WTC11 (cell line): ENCODE data around the gene ABRAXAS1. TPM values are rescaled to one million over a fixed set of nuclear protein-coding genes. Genes with fewer than 3 reads are reported as not detected.

Source experiments
- ATAC-seq: fragments of 200-7000 bp; cut with Tn5 transposase; 2 replicates; pipeline ENCODE4 v1.10.0; 2021; ENCODE audit warnings: mild to moderate bottlenecking, moderate library complexity
- CTCF ChIA-PET: fragments of 300-600 bp; sonication (Branson Sonifier 250); formaldehyde crosslinking; loops from one replicate; lab custom pipeline; 2021; ENCODE audit warnings: antibody characterized with exemption; lab: Charles Lee
- POLR2A ChIA-PET: fragments of 350-600 bp; sonication (Branson Sonifier 250); formaldehyde crosslinking; loops from one replicate; lab custom pipeline; 2021; ENCODE audit warnings: antibody characterized with exemption; lab: Charles Lee
- DNase-seq: peaks from one replicate; pipeline ENCODE4 v3.0.0; 2021; ENCODE audit warnings: low spot score
- H3K27ac Mint-ChIP-seq: 2 replicates; pipeline ENCODE4 v1.8.0; 2021; ENCODE audit warnings: mixed read lengths
- H3K27me3 Mint-ChIP-seq: 2 replicates; pipeline ENCODE4 v1.8.0; 2021; ENCODE audit warnings: low read depth, mild to moderate bottlenecking, moderate library complexity, mixed read lengths
- H3K36me3 Mint-ChIP-seq: 2 replicates; pipeline ENCODE4 v1.8.0; 2021; ENCODE audit warnings: mixed read lengths
- H3K4me1 Mint-ChIP-seq: 2 replicates; pipeline ENCODE4 v1.8.0; 2022; ENCODE audit warnings: mixed read lengths
- H3K4me3 Mint-ChIP-seq: 2 replicates; pipeline ENCODE4 v1.8.0; 2021; ENCODE audit warnings: mild to moderate bottlenecking, moderate library complexity, mixed read lengths
- H3K9me3 Mint-ChIP-seq: 2 replicates; pipeline ENCODE4 v1.8.0; 2021; ENCODE audit warnings: mixed read lengths
- CREB1 ChIP-seq: sonication (generic); formaldehyde crosslinking; IDR thresholded peaks from 2 replicates; pipeline ENCODE4 v1.8.0; 2023; ENCODE audit warnings: mild to moderate bottlenecking, missing genetic modification reagents
- ELF4 ChIP-seq: sonication (generic); formaldehyde crosslinking; IDR thresholded peaks from 2 replicates; pipeline ENCODE4 v1.8.1; 2022; ENCODE audit warnings: low read depth, mild to moderate bottlenecking, moderate library complexity, missing genetic modification reagents
- EMX1 ChIP-seq: fragments of 250-450 bp; sonication (Bioruptor Pico); IDR thresholded peaks from 2 replicates; pipeline ENCODE4 v1.8.0; 2021; ENCODE audit warnings: mild to moderate bottlenecking
- FOXJ3 ChIP-seq: sonication (generic); formaldehyde crosslinking; IDR thresholded peaks from 2 replicates; pipeline ENCODE4 v1.9.0; 2021; ENCODE audit warnings: missing genetic modification reagents, mild to moderate bottlenecking, borderline replicate concordance
- GABPB1 ChIP-seq: sonication (generic); formaldehyde crosslinking; IDR thresholded peaks from 2 replicates; pipeline ENCODE4 v1.8.1; 2023; ENCODE audit warnings: mild to moderate bottlenecking, missing genetic modification reagents
- GRHL2 ChIP-seq: fragments of 250-450 bp; sonication (Bioruptor Pico); IDR thresholded peaks from 2 replicates; pipeline ENCODE4 v1.8.0; 2022; ENCODE audit warnings: mild to moderate bottlenecking, moderate library complexity; ENCODE audit not compliant: insufficient replicate concordance, severe bottlenecking
- NFE2L1 ChIP-seq: sonication (generic); formaldehyde crosslinking; IDR thresholded peaks from 2 replicates; pipeline ENCODE4 v1.8.1; 2023; ENCODE audit warnings: missing genetic modification reagents
- NR1H2 ChIP-seq: sonication (generic); formaldehyde crosslinking; IDR thresholded peaks from 2 replicates; pipeline ENCODE4 v1.9.0; 2021; ENCODE audit warnings: mild to moderate bottlenecking, moderate library complexity, missing genetic modification reagents
- NR2C2 ChIP-seq: sonication (generic); formaldehyde crosslinking; IDR thresholded peaks from 2 replicates; pipeline ENCODE4 v1.8.0; 2022; ENCODE audit warnings: mild to moderate bottlenecking, missing genetic modification reagents
- PREB ChIP-seq: sonication (generic); formaldehyde crosslinking; IDR thresholded peaks from 2 replicates; pipeline ENCODE4 v1.8.1; 2022; ENCODE audit warnings: mild to moderate bottlenecking, missing genetic modification reagents, moderate library complexity, borderline replicate concordance
- PRRX2 ChIP-seq: fragments of 250-450 bp; sonication (Bioruptor Pico); IDR thresholded peaks from 2 replicates; pipeline ENCODE4 v1.8.0; 2021; ENCODE audit warnings: mild to moderate bottlenecking
- RELA ChIP-seq: sonication (generic); formaldehyde crosslinking; IDR thresholded peaks from 2 replicates; pipeline ENCODE4 v1.8.1; 2022; ENCODE audit warnings: missing genetic modification reagents, mild to moderate bottlenecking, borderline replicate concordance
- TP53 ChIP-seq: sonication (generic); formaldehyde crosslinking; IDR thresholded peaks from 2 replicates; pipeline ENCODE4 v1.8.1; 2023; ENCODE audit warnings: mild to moderate bottlenecking, missing genetic modification reagents
- ZNF281 ChIP-seq: sonication (generic); formaldehyde crosslinking; IDR thresholded peaks from 2 replicates; pipeline ENCODE4 v1.8.0; 2023; ENCODE audit warnings: mild to moderate bottlenecking, missing genetic modification reagents
- ZNF317 ChIP-seq: sonication (generic); formaldehyde crosslinking; IDR thresholded peaks from 2 replicates; pipeline ENCODE4 v1.8.1; 2023; ENCODE audit warnings: low read depth, mild to moderate bottlenecking, moderate library complexity, missing genetic modification reagents, borderline replicate concordance
- total RNA-seq: library from RNA; stranded (reverse); gene quantifications from 3 replicates; pipeline ENCODE4 v1.2.3, GENCODE V29; 2021
- TF ChIP-seq, protein P1 (sequence below): sonication (generic); formaldehyde crosslinking; IDR thresholded peaks from 2 replicates; pipeline ENCODE4 v1.8.0; 2022; ENCODE audit warnings: mild to moderate bottlenecking, missing genetic modification reagents
- TF ChIP-seq, protein P2 (sequence below): sonication (generic); formaldehyde crosslinking; conservative IDR thresholded peaks from 2 replicates; pipeline ENCODE4 v1.8.1; 2022; ENCODE audit warnings: mild to moderate bottlenecking, missing genetic modification reagents
- TF ChIP-seq, protein P3 (sequence below): sonication (generic); formaldehyde crosslinking; IDR thresholded peaks from 2 replicates; pipeline ENCODE4 v1.8.1; 2023; ENCODE audit warnings: mild to moderate bottlenecking, missing genetic modification reagents, moderate library complexity

Gene ABRAXAS1
- total RNA-seq, 1 experiment from 2014 or later = 26.3 TPM

DNA sequence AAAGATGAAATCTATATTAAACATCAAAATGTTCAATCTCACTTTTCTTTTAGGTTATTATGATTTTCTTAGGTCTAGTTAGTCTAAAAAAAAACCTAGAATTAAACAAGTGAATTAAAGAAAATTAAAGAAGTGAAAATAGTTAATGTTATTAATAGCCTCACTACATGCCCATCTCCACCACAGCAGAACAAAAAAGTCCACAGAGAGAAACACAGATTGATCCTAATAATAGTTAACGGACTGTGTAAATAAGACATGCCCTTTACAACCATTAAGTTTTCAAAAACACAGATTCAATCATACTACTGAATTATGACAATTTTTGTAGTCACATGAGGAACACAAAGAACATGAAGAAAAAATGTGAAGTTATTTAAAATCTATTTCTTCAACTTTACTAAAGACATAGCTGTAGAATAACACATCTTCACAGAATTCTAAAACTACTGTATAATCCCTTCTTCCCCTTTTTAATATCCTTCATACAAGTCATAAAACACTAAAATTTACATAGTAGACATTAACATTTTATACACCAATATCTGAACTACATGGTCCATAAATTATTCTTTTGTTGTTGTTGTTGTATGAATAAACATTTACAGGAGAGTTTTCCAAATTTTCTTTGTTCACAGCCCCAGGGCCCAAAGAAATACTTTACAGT is 44.6 kb downstream of the ABRAXAS1 start (continued):
- TF ChIP-seq NFE2L1 (CRISPR knock-in tag) = no peak

DNA sequence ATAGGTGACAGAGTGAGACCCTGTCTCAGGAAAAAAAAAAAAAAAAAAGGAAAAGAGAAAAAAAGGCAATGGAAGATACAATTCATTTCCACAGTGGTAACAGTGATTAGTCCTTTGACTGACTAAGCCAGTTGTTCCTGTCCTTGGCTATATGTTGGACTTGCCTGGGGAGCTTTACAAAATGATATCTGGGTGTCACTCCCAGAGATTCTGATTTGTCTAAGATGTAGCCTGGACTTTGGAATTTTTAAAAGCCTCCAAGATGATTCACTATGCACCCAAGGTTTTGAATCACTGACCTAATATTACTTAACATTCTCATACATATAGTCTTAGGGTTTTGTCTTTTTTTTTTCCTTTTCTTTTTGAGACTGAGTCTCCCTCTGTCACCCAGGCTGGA is 46.2 kb downstream of the ABRAXAS1 start:
- no peak for TF ChIP-seq ZNF317
- TF ChIP-seq TP53 = no peak
- no peak for TF ChIP-seq GABPB1 (CRISPR knock-in tag)
- no peak for TF ChIP-seq EMX1 (CRISPR knock-in tag)
- TF ChIP-seq RELA (CRISPR knock-in tag) = no peak
- no peak for TF ChIP-seq FOXJ3 (CRISPR knock-in tag)
- TF ChIP-seq ELF4 (CRISPR knock-in tag) = no peak
- TF ChIP-seq, protein P1, sequence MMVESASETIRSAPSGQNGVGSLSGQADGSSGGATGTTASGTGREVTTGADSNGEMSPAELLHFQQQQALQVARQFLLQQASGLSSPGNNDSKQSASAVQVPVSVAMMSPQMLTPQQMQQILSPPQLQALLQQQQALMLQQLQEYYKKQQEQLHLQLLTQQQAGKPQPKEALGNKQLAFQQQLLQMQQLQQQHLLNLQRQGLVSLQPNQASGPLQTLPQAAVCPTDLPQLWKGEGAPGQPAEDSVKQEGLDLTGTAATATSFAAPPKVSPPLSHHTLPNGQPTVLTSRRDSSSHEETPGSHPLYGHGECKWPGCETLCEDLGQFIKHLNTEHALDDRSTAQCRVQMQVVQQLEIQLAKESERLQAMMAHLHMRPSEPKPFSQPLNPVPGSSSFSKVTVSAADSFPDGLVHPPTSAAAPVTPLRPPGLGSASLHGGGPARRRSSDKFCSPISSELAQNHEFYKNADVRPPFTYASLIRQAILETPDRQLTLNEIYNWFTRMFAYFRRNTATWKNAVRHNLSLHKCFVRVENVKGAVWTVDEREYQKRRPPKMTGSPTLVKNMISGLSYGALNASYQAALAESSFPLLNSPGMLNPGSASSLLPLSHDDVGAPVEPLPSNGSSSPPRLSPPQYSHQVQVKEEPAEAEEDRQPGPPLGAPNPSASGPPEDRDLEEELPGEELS (CRISPR knock-in tag) = no peak
- TF ChIP-seq, protein P2, sequence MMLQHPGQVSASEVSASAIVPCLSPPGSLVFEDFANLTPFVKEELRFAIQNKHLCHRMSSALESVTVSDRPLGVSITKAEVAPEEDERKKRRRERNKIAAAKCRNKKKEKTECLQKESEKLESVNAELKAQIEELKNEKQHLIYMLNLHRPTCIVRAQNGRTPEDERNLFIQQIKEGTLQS (CRISPR knock-in tag) = no peak
- TF ChIP-seq PREB = no peak
- no peak for TF ChIP-seq NR1H2 (CRISPR knock-in tag)
- no peak for TF ChIP-seq ZNF281 (CRISPR knock-in tag)
- no peak for TF ChIP-seq PRRX2 (CRISPR knock-in tag)
- TF ChIP-seq, protein P3, sequence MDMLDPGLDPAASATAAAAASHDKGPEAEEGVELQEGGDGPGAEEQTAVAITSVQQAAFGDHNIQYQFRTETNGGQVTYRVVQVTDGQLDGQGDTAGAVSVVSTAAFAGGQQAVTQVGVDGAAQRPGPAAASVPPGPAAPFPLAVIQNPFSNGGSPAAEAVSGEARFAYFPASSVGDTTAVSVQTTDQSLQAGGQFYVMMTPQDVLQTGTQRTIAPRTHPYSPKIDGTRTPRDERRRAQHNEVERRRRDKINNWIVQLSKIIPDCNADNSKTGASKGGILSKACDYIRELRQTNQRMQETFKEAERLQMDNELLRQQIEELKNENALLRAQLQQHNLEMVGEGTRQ (CRISPR knock-in tag) = no peak
- no peak for TF ChIP-seq GRHL2 (CRISPR knock-in tag)
- TF ChIP-seq CREB1 = no peak
- no peak for TF ChIP-seq NR2C2 (CRISPR knock-in tag)
- Mint-ChIP-seq H3K4me3 (no peak overlapping the region), H3K36me3 (peaks cover 4% of the 10 kb centered on the region), H3K27ac (no peak overlapping the region), H3K4me1 (no peaks in the 10 kb centered on the region), H3K27me3 (no peaks in the 10 kb centered on the region), H3K9me3 (no peaks in the 10 kb centered on the region)
- ChIA-PET POLR2A (no interaction called here), CTCF (no interaction called here)
- ATAC-seq = no peak
- no peak for DNase-seq
